ENCODE results near the gene SLC26A11. TPM values are rescaled to one million over a fixed set of nuclear protein-coding genes. Genes with fewer than 3 reads are reported as not detected.
A peak's percentile ranks its signal among the peaks of the same experiment; 100 is the strongest.
"Not testable (repeated sequence)": the region's sequence is repeated elsewhere in the genome, so short reads cannot be mapped to it uniquely, and the experiment has no call there.

SLC26A11 gene
- total RNA-seq, 1 experiment from 2014 or later = 7.6 TPM

DNA sequence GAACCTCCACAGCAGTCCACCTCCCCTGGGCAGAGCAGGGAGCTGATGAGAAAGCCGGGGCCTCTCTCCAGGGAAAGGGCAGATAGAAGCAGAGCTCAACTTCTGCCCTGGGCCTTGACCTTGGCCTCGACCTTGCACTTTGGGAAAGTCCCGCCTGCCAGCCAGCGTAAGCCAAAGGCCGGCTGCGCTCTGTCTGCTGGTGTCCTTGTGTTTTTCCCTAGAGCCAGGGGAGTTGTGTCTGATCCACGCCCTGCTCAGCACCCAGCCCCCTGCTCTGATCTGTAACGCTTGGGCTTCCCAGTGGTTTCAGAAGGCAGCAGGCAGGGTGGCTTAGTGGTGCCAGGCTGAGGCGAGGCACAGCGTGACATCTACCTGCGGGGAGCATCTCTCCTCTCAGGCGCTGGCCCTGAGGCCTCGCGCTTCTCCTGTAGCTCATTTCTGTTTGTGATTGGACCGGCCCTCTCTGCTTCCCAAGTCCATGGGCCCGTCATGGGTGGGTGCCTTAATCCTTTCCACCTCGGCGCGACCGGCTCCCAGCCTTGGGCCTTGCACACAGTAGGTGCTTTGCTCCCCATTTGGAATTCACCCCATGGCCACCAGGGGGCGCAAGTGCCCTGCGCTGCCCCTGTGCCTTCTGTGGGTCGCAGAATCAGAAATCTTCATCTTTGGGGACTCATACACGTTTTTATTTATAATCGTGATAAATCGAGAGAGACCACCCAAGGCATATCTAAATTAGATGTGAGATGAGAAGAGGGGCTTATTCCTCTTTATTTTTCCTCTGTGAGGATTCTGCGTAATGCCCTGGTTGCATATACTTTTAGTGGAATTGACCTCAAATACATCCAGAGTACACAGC lies 24.3 kb upstream of the SLC26A11 start:
- DNase-seq (ENCODE audit: low read depth) = no peak

GRCh38 chr17:80196652-80197051 lies 23.6 kb upstream of the SLC26A11 start:
- no peak for DNase-seq (ENCODE audit: low read depth)

DNA sequence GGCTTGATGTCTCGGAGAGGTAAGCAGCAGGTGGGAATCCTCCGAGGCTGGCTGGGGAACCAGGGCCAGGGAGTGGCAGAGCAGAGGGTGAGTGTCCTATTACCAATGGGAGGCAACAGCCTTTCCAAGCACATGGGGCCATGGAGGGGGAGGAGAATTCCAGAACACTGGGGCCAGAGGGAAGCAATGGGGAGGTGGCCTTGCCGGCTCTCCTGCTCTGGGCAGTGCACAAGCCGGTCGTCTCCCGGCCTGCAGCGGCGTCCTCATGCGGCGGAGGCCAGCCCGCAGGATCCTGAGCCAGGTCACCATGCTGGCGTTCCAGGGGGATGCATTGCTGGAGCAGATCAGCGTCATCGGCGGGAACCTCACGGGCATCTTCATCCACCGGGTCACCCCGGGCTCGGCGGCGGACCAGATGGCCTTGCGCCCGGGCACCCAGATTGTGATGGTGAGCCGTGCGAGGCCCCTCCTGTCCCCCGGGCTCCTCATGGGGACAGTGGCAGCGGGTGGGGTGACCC lies 22.0 kb upstream of the SLC26A11 start:
- DNase-seq (ENCODE audit: low read depth) = peak; percentile 7

DNA sequence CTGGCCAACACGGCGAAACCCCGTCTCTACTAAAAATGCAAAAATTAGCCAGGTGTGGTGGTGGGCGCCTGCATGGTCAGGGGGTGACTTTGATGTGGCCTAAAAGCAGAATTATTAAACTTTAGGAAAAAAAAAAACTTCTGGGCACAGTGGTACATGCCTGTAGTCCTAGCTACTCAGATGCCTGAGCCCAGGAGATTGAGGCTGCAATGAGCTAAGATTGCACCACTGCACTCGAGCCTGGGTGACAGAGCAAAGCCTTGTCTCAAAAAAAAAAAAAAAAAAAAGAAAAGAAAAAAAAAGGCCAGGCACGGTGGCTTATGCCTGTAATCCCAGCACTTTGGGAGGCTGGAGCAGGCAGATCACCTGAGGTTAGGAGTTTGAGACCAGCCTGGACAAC lies 20.9 kb upstream of the SLC26A11 start:
- not testable (repeated sequence) for DNase-seq (ENCODE audit: low read depth)

GRCh38 chr17:80201446-80201845 lies 18.8 kb upstream of the SLC26A11 start:
- no peak for DNase-seq (ENCODE audit: low read depth)

DNA sequence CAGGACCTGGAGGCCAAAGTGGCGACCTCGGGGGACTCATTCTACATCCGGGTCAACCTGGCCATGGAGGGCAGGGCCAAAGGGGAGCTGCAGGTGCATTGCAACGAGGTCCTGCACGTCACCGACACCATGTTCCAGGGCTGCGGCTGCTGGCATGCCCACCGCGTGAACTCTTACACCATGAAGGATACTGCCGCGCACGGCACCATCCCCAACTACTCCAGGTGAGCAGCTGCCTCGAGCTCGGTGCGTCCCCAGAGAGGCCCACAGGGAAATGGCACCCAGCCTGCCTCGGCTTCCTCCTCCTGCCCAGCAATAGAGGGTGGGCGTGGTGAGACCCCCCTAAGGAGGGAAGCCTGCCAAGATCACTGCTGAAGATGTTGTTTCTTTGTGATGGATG lies 18.0 kb upstream of the SLC26A11 start:
- no peak for DNase-seq (ENCODE audit: low read depth)

DNA sequence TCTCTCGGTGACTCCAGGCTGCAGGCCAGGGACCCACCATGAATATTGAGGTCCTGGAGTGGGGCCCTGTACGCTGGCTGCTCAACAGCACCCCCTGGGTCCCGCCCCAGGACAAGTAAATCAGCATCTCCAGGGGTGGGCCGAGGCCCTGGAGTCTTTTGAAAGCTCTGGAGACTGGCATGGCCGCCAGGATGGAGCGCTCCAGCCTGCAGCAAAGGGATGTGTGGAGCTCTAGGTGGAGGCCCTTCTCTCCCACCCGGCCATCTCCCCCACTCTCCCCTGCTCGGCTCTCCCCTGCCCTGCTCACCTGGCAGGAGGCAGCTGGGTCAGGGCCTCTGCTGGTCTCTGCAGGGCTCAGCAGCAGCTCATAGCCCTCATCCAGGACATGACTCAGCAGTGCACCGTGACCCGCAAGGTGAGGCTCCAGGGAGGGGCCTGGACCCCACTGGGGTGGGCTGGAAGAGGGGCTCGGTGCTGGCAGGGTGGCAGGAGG lies 16.7 kb upstream of the SLC26A11 start:
- DNase-seq (ENCODE audit: low read depth) = no peak

DNA sequence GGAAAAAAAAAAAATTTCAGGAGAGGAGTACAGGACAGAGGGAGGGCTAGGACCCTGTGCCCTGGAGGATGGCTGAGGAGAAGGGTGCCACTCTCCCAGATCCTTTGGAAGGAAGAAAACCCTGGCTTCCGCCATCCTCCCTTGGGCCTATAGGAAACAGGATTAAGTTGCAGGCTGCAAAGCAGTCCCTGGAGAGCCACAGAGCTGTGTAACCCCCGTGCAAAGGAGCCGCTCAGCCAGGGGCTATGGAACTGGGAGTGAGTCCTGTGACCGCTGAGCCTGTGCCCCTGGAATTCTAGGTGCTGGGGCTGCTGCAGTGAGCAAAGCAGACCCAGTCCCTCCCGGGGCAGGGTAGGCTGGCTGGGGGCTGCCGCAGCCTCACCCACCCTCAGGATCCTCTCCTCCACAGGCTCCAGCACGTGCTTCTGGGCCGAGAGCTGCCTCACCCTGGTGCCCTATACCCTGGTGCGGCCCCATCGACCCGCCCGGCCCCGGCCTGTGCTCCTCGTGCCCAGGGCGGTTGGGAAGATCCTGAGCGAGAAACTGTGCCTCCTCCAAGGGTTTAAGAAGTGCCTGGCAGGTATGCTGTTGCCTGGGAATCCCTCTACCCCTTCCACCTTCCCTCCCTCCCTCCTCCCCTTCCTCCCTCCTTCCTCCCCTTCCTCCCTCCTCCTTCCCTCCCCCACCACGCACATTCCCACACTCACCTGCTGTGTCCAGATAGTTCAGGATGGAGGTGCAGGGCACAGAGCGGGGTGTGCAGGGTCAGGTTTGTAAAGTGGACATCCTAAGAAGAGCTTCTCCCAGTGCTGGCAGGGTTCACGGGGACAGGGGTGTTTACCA lies 15.4 kb upstream of the SLC26A11 start:
- DNase-seq (ENCODE audit: low read depth) = no peak

DNA sequence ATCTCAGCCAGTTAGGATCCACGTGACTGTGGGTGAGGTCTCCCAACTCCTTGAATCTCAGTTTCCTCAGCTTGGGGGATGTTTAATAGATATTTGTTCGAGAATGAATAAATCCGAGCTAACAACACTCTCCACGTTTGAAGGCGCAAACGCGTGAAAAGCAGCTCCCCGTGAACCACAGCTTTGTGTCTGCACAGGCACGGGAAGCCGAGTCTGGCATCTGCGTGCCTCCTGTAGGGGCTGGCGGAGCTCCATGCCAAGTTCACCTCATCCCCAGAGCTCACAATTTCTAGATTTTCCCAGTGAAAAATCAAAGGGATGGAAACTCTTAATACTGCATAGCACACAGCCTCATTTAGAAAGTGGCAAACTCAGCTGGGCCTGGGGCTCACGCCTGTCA lies 14.4 kb upstream of the SLC26A11 start:
- DNase-seq (ENCODE audit: low read depth) = no peak

DNA sequence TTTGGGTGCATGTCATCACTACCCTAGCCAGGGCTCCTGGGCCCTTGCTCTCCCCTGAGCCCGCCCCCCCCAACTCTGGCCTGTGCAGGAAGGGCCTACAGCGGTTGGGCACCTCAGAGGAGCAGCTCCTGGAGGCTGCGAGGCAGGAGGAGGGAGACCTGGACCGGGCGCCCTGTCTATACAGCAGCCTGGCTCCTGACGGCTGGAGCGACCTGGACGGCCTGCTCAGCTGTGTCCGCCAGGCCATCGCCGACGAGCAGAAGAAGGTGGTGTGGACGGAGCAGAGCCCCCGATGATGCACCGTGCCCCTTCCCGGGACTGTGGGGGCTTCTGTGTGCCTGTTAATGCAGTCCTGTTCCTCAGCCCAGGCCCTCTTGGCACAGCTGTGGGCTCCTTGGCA lies 12.2 kb upstream of the SLC26A11 start:
- DNase-seq (ENCODE audit: low read depth) = no peak

GRCh38 chr17:80209765-80210164 lies 10.5 kb upstream of the SLC26A11 start:
- no peak for DNase-seq (ENCODE audit: low read depth)

- no peak for DNase-seq (ENCODE audit: low read depth)
These were observed 9.7 kb upstream of the SLC26A11 start for GRCh38 chr17:80210348-80211108.

DNA sequence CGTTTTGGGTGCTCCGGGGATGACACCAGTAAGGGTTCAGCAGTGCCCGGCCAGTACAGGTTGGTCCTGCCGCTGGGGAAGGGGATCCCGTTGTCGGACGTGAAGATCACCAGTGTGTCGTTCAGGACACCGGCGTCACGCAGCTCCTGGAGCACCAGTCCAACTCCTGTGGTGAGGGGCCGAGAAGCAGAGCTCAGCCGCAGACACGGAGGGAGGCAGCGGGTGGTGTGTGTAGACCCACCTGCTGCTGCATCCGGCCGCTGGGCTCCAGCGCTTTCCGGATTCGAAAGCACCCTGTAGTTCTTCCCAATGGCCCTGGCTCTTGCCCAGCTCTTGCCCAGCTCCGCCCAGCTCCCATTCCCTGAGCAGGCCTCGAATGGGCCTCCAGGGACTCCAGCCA lies 8.1 kb upstream of the SLC26A11 start:
- DNase-seq (ENCODE audit: low read depth) = no peak

- DNase-seq (ENCODE audit: low read depth) = no peak
These were observed 7.7 kb upstream of the SLC26A11 start for GRCh38 chr17:80212511-80212910.

GRCh38 chr17:80212962-80213642 lies 7.1 kb upstream of the SLC26A11 start:
- no peak for DNase-seq (ENCODE audit: low read depth)

- no peak for DNase-seq (ENCODE audit: low read depth)
These were observed 6.6 kb upstream of the SLC26A11 start for GRCh38 chr17:80213643-80213975.

DNA sequence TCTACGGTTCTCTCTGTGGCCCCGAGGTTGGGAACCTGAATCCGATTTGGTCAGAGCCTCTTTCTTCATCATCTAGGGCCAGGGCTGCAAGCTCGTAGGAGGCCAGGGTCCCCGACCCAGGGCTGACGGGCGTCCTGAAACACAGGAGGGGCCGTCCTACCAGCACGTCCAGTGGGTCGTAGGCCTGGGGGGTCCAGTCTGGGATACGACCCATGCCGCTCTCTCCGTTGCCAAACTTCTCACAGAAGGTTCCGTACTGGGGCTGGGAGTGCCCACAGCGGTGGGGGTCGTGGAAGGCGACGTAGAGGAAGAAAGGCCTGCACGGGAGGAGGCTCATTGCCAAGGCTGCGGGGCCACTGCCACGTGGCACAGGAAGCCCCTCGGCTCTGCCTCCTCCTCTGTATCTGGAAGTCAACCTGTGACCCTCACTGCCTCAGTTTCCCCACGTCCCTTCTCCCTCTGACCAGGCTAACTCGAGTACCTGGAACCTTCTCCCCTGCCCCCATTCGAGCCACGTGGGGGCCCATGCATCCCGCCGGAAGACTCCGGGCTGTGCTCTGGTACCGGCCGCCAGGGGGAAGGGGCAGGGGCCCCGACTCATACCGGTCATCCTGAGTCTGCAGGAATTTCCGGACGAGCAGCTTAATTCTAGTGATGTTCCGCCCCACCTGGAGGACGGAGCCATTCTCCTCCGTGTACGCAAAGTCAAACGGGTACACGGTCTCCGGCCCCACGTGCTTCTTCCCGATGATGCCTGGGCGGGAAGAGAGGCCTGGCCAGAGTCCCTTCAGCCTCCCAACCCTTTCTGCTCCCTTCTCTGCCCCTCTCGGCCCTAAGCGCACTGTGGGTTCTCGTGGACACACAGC lies 6.0 kb upstream of the SLC26A11 start:
- no peak for DNase-seq (ENCODE audit: low read depth)

GRCh38 chr17:80214878-80215210 lies 5.4 kb upstream of the SLC26A11 start:
- no peak for DNase-seq (ENCODE audit: low read depth)

- no peak for DNase-seq (ENCODE audit: low read depth)
These were observed 3.5 kb upstream of the SLC26A11 start for GRCh38 chr17:80216473-80217456.
